ENCODE data around the gene PEX11B. TPM values are rescaled to one million over a fixed set of nuclear protein-coding genes. Genes with fewer than 3 reads are reported as not detected.

Gene PEX11B
- total and polyA plus RNA-seq, 2 of the 8 experiments (the other 6 are each of a cell fraction or from before 2014, with no cell fraction given): 9.1 to 15.1 TPM

- TF ChIP-seq GTF2F1 (IDR thresholded peaks at IDR 0.05; ENCODE audit: borderline replicate concordance, low read depth, low read length) (no peak; the same call in 1 of the 2 replicates), RBBP5 (IDR thresholded peaks at IDR 0.05; ENCODE audit: borderline replicate concordance, low read depth, low read length) (no peak), SRF (IDR thresholded peaks at IDR 0.05; ENCODE audit: low read depth, low read length) (0 out of 2 replicates have a peak, but pooled peaks have one; percentile 7), CHD2 (IDR thresholded peaks at IDR 0.05; ENCODE audit: low read length) (peak; percentile 34; the same call in 1 of the 2 replicates), TEAD4 (IDR thresholded peaks at IDR 0.05; ENCODE audit: low read depth, low read length) (no peak), ATF3 (IDR thresholded peaks at IDR 0.05; ENCODE audit: insufficient read depth, low read depth, low read length) (no peak), TCF12 (IDR thresholded peaks at IDR 0.05; ENCODE audit: low read depth, low read length) (no peak), ATF2 (IDR thresholded peaks at IDR 0.05; ENCODE audit: low read length) (no peak), CBX8 (IDR thresholded peaks at IDR 0.05; ENCODE audit: borderline replicate concordance, low read depth, low read length) (no peak)
Measured at GRCh38 chr1:145891587-145892485, 26.7 kb downstream of the PEX11B start (continued).
